OCI-LY7 (cell line): ENCODE results near the gene CHRNA4.

ENCODE experiments used
- EZH2phosphoT487 ChIP-seq: fragments of 200-600 bp; sonication (generic); IDR thresholded peaks from 2 replicates; pipeline ENCODE4 v1.6.1; 2018; ENCODE audit warnings: low read depth, borderline replicate concordance, mild to moderate bottlenecking, mixed run types, antibody characterized with exemption, low read length, moderate library complexity, mixed read lengths
- TF ChIP-seq, protein P1 (sequence below): fragments of 200-600 bp; sonication (generic); conservative IDR thresholded peaks from 2 replicates; pipeline ENCODE4 v1.5.1; 2014; ENCODE audit warnings: mild to moderate bottlenecking, antibody characterized with exemption, low read length, moderate library complexity, mixed read lengths

DNA sequence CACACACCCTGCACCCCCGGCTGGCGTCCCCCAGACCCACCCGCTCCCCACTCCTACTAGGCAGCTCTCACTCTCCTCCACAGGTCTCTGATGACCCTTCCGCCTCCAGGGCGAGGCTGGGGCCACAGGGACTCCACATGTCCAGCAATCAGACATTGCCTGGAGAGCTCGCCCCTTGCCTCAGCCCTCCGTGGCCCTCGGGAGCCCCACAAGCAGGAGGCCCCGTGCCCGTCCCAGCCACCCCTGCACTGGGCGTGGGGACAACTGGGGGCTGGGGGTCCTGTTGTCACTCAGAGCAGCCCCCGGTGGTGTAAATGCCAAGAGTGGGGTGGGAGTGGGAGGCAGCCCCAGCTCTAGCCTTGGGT is 66.6 kb downstream of the CHRNA4 start:
- TF ChIP-seq, protein P1, sequence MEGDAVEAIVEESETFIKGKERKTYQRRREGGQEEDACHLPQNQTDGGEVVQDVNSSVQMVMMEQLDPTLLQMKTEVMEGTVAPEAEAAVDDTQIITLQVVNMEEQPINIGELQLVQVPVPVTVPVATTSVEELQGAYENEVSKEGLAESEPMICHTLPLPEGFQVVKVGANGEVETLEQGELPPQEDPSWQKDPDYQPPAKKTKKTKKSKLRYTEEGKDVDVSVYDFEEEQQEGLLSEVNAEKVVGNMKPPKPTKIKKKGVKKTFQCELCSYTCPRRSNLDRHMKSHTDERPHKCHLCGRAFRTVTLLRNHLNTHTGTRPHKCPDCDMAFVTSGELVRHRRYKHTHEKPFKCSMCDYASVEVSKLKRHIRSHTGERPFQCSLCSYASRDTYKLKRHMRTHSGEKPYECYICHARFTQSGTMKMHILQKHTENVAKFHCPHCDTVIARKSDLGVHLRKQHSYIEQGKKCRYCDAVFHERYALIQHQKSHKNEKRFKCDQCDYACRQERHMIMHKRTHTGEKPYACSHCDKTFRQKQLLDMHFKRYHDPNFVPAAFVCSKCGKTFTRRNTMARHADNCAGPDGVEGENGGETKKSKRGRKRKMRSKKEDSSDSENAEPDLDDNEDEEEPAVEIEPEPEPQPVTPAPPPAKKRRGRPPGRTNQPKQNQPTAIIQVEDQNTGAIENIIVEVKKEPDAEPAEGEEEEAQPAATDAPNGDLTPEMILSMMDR: no peak
- no peak for TF ChIP-seq EZH2phosphoT487
